Measurements from ENCODE around the gene SSTR3.

DNA sequence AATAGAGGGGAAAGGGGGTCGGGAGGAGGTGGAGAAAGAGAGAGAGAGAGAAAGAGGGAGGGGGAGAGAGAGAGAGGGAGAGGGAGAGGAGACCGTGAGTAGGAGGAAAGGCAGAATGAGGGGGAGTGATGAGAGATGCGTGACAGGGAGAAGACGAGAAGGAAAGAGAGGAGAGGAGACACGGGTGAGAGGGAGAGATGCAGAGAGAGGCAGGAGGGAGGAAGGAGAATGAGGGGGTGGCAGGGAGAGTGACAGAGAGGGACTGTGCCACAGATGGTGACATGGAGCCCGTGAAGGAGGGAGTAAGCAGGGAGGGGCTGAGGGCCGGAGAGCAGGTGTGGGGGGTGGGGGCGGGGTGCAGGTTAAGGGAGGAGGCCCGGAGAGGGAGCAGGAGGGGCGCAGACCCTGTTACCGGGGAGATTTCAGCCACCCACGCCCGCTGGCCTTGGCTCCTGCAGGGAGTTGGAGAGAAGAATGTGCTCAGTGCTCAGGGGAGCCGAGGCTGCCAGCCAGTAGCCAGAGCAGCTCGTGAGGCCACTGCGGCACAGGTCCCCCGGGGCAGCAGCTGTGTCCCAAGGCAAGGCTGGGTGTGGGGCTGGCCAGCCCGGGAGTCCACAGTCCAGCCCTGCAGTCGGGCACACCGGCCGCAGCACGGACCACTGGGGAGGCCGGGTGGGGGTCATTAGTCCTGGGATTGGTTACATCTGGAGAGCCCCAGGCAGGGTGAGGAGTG, at the start of gene SSTR3:
- TF ChIP-seq, protein P1, sequence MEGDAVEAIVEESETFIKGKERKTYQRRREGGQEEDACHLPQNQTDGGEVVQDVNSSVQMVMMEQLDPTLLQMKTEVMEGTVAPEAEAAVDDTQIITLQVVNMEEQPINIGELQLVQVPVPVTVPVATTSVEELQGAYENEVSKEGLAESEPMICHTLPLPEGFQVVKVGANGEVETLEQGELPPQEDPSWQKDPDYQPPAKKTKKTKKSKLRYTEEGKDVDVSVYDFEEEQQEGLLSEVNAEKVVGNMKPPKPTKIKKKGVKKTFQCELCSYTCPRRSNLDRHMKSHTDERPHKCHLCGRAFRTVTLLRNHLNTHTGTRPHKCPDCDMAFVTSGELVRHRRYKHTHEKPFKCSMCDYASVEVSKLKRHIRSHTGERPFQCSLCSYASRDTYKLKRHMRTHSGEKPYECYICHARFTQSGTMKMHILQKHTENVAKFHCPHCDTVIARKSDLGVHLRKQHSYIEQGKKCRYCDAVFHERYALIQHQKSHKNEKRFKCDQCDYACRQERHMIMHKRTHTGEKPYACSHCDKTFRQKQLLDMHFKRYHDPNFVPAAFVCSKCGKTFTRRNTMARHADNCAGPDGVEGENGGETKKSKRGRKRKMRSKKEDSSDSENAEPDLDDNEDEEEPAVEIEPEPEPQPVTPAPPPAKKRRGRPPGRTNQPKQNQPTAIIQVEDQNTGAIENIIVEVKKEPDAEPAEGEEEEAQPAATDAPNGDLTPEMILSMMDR (conservative IDR thresholded peaks at IDR 0.05 in 1 of 2, IDR thresholded peaks at IDR 0.05 in 1 of 2; ENCODE audit: extremely low read depth in 1 of 2, insufficient read depth in 1 of 2, low read depth in 1 of 2, low read length in 2 of 2): no peak
- no peak for TF ChIP-seq EZH2 (IDR thresholded peaks at IDR 0.05; ENCODE audit: borderline replicate concordance, low read length)
